CD14-positive monocyte (primary cell): ENCODE results near the gene FGF6. TPM values are rescaled to one million over a fixed set of nuclear protein-coding genes. Genes with fewer than 3 reads are reported as not detected.
A peak's percentile ranks its signal among the peaks of the same experiment; 100 is the strongest.

Experiments used
- DNase-seq, 3 donors: peaks; one replicate each; pipeline ENCODE4 v3.0.0-alpha.2; 2011 to 2022
- H2AFZ ChIP-seq: 2 replicates; pipeline ENCODE4 v1.6.0; 2012; ENCODE audit warnings: mild to moderate bottlenecking, low read depth, low read length, inconsistent platforms; ENCODE audit not compliant: insufficient read depth, poor library complexity, severe bottlenecking
- H3K27ac ChIP-seq, 2 donors: 1 replicate in 1 of 2; 2 replicates in 1 of 2; pipeline ENCODE4 v1.5.1; 2012 to 2013; ENCODE audit warnings: low read length in 2 of 2, control low read depth in 1 of 2, inconsistent platforms in 1 of 2, low read depth in 1 of 2, mild to moderate bottlenecking in 1 of 2
- H3K27me3 ChIP-seq, 2 donors: one replicate each; pipeline versions ENCODE4 v1.6.0 to v1.6.1; 2011 to 2013; ENCODE audit warnings: low read length in 2 of 2; ENCODE audit not compliant: control insufficient read depth in 2 of 2, insufficient read depth in 2 of 2
- H3K36me3 ChIP-seq, 2 donors: replicated peaks in 1 of 2; 1 replicate in 1 of 2; 2 replicates in 1 of 2; pipeline versions ENCODE4 v1.5.1 to v1.6.1; 2012 to 2013; ENCODE audit warnings: low read length in 2 of 2, control low read depth in 1 of 2, inconsistent platforms in 1 of 2, mild to moderate bottlenecking in 1 of 2; ENCODE audit not compliant: insufficient read depth in 2 of 2, control insufficient read depth in 1 of 2
- H3K4me1 ChIP-seq, 2 donors: 1 replicate in 1 of 2; 2 replicates in 1 of 2; pipeline versions ENCODE4 v1.5.1 to v1.6.1; 2012 to 2013; ENCODE audit warnings: low read length in 2 of 2, control low read depth in 1 of 2, inconsistent platforms in 1 of 2, mild to moderate bottlenecking in 1 of 2, moderate library complexity in 1 of 2; ENCODE audit not compliant: insufficient read depth in 2 of 2, control insufficient read depth in 1 of 2
- H3K4me2 ChIP-seq: replicated peaks from 2 replicates; pipeline ENCODE3; 2012; ENCODE audit warnings: low read length, moderate library complexity, mild to moderate bottlenecking; ENCODE audit not compliant: poor library complexity, severe bottlenecking; ENCODE audit errors: extremely low read depth
- H3K4me3 ChIP-seq, 3 experiments: fragments of 200-600 bp in 1 of 3; sonication (generic) in 1 of 3; replicated peaks in 1 of 3; 1 replicate in 2 of 3; 2 replicates in 1 of 3; pipeline ENCODE4 v1.5.1; 2011 to 2013; ENCODE audit warnings: low read length in 3 of 3, mild to moderate bottlenecking in 3 of 3, control low read depth in 2 of 3, low read depth in 2 of 3, inconsistent platforms in 1 of 3, moderate library complexity in 1 of 3
- H3K79me2 ChIP-seq: 2 replicates; pipeline ENCODE4 v1.6.0; 2012; ENCODE audit warnings: mild to moderate bottlenecking, control low read depth, inconsistent platforms, low read length, moderate library complexity; ENCODE audit not compliant: insufficient read depth
- H3K9ac ChIP-seq: 2 replicates; pipeline ENCODE4 v1.6.0; 2017; ENCODE audit warnings: low read length, mild to moderate bottlenecking; ENCODE audit not compliant: insufficient read depth, poor library complexity, severe bottlenecking
- H3K9me3 ChIP-seq, 2 donors: replicated peaks in 1 of 2; 1 replicate in 1 of 2; 2 replicates in 1 of 2; pipeline versions ENCODE4 v1.5.1 to v1.6.1; 2012 to 2013; ENCODE audit warnings: low read length in 2 of 2, control low read depth in 1 of 2; ENCODE audit not compliant: control insufficient read depth in 1 of 2, insufficient read depth in 1 of 2
- H4K20me1 ChIP-seq: 2 replicates; pipeline ENCODE4 v1.6.0; 2012; ENCODE audit warnings: mild to moderate bottlenecking, low read length, control low read depth, moderate library complexity; ENCODE audit not compliant: insufficient read depth
- H3K27ac Mint-ChIP-seq, 7 donors: one replicate each; pipeline ENCODE4 v1.8.0; 2020; ENCODE audit warnings: mild to moderate bottlenecking in 7 of 7, mixed read lengths in 7 of 7, moderate library complexity in 6 of 7, inconsistent platforms in 2 of 7
- H3K27me3 Mint-ChIP-seq, 3 donors: one replicate each; pipeline ENCODE4 v1.8.0; 2021 to 2022; ENCODE audit warnings: low read depth in 3 of 3, mild to moderate bottlenecking in 3 of 3, mixed read lengths in 3 of 3, moderate library complexity in 3 of 3, inconsistent platforms in 1 of 3
- H3K36me3 Mint-ChIP-seq, 2 donors: one replicate each; pipeline ENCODE4 v1.8.0; 2020; ENCODE audit warnings: mixed read lengths in 2 of 2, inconsistent platforms in 1 of 2, mild to moderate bottlenecking in 1 of 2
- H3K4me1 Mint-ChIP-seq: one replicate; pipeline ENCODE4 v1.8.0; 2020; ENCODE audit warnings: mild to moderate bottlenecking, mixed read lengths
- H3K4me3 Mint-ChIP-seq, 2 donors: one replicate each; pipeline ENCODE4 v1.8.0; 2020; ENCODE audit warnings: mild to moderate bottlenecking in 2 of 2, mixed read lengths in 2 of 2, moderate library complexity in 1 of 2
- H3K9me3 Mint-ChIP-seq, 7 donors: one replicate each; pipeline ENCODE4 v1.8.0; 2020 to 2022; ENCODE audit warnings: mixed read lengths in 7 of 7, mild to moderate bottlenecking in 6 of 7, moderate library complexity in 6 of 7, inconsistent platforms in 2 of 7
- CTCF ChIP-seq: fragments of 200-600 bp; IDR thresholded peaks from one replicate; pipeline ENCODE4 v1.8.0; 2022; ENCODE audit warnings: antibody characterized with exemption, mild to moderate bottlenecking
- WGBS: methylation state at CpG from one replicate; pipeline ENCODE4 v1.1.5; 2013; ENCODE audit warnings: missing lambda C conversion rate; ENCODE audit not compliant: insufficient coverage; 5-methylcytosine and 5-hydroxymethylcytosine counted together
- intact Hi-C, 2 donors: fragments of 100-400 bp; cut with micrococcal nuclease; formaldehyde crosslinking; loops; one replicate each; pipeline versions ENCODE4 v1.15.0 to v1.15.1; 2023
- polyA plus RNA-seq, 3 donors: library from polyadenylated mRNA; depleted of rRNA in 1 of 3; unstranded in 2 of 3; stranded (reverse) in 1 of 3; fragments of 300-500 nt in 2 of 3; fragments of >200 nt in 1 of 3; fragmentation: Illumina TruSeq in 2 of 3; gene quantifications; 1 replicate in 2 of 3; 2 replicates in 1 of 3; pipeline ENCODE4 v1.2.3, GENCODE V29; 2012 to 2021

FGF6 gene
- polyA plus RNA-seq, 3 donors = not detected

- no CpG with 5 or more reads among the region's 4 CpGs for WGBS
- peaks cover 11% of the 10 kb centered on the region for H3K4me1 Mint-ChIP-seq
Observed at GRCh38 chr12:4454315-4454860, 8.8 kb upstream of the FGF6 start.

DNA sequence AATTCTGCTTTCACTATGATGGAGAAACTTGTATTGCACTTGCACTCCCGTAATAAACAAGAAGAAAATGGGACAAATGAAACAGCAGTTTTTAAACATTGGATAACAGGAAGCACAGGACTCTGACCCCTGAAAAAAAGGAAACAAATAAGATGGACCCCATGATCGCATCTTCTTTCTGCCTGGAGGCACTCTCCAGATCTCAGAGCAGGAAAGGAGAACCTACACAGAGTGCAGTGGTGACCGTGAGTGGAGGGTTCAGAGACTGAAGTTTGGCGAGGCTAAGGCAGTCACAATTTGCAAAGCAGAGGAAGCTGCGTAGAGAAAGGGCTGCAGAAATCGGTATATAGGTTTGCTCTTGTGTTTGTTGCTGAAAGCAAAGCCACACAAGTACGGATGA lies 6.1 kb upstream of the FGF6 start:
- intact Hi-C loops = no loop called here
- peaks cover 18 to 36% (median 26%) of the 10 kb centered on the region in 3 donors for H3K27me3 Mint-ChIP-seq
- Histone ChIP-seq H3K9ac (no peak overlapping the region), H3K4me1 (no peaks in the 10 kb centered on the region), H3K79me2 (no peaks in the 10 kb centered on the region), H3K27ac (no peak overlapping the region), H3K27me3 (peaks cover 3 to 14% of the 10 kb centered on the region in 2 donors), H3K36me3 (no peaks in the 10 kb centered on the region), H3K9me3 (no peaks in the 10 kb centered on the region), H4K20me1 (no peaks in the 10 kb centered on the region), H3K4me3 (no peak overlapping the region), H3K4me2 (no peak overlapping the region), H2AFZ (no peak overlapping the region)
- no peaks in the 10 kb centered on the region for H3K36me3 Mint-ChIP-seq
- peaks cover 15% of the 10 kb centered on the region for H3K4me1 Mint-ChIP-seq
- DNase-seq = no peak
- WGBS = 55% methylated on average over 6 of the region's 7 CpGs
- peaks cover 0 to 11% (median 3%) of the 10 kb centered on the region in 7 donors for H3K9me3 Mint-ChIP-seq
- no peak overlapping the region for H3K27ac Mint-ChIP-seq
- TF ChIP-seq CTCF = no peak
- H3K4me3 Mint-ChIP-seq = peak overlapping the region in 1 of 2 donors; percentile 68

More at GRCh38 chr12:4454315-4454860, 8.8 kb upstream of the FGF6 start:
- no peaks in the 10 kb centered on the region for H4K20me1 ChIP-seq
- no peak overlapping the region for H3K4me2 ChIP-seq
- no peaks in the 10 kb centered on the region for H3K36me3 ChIP-seq
- no peak for DNase-seq
- no peak overlapping the region for H3K9ac ChIP-seq
- Mint-ChIP-seq H3K4me3 (no peak overlapping the region), H3K36me3 (no peaks in the 10 kb centered on the region), H3K9me3 (peaks cover 0 to 11% (median 3%) of the 10 kb centered on the region in 7 donors), H3K27me3 (peaks cover 22 to 44% (median 30%) of the 10 kb centered on the region in 3 donors), H3K27ac (no peak overlapping the region)
- H2AFZ ChIP-seq = no peak overlapping the region
- no peak overlapping the region for H3K27ac ChIP-seq
- H3K4me3 ChIP-seq = no peak overlapping the region
- H3K27me3 ChIP-seq = peaks cover 3 to 14% of the 10 kb centered on the region in 2 donors
- no peaks in the 10 kb centered on the region for H3K9me3 ChIP-seq
- no peaks in the 10 kb centered on the region for H3K4me1 ChIP-seq
- no peaks in the 10 kb centered on the region for H3K79me2 ChIP-seq
- intact Hi-C loops = no loop called here
- TF ChIP-seq CTCF = no peak
